ENCODE data around the gene TOM1L1.
A peak's percentile ranks its signal among the peaks of the same experiment; 100 is the strongest.

The TOM1L1 gene

DNA sequence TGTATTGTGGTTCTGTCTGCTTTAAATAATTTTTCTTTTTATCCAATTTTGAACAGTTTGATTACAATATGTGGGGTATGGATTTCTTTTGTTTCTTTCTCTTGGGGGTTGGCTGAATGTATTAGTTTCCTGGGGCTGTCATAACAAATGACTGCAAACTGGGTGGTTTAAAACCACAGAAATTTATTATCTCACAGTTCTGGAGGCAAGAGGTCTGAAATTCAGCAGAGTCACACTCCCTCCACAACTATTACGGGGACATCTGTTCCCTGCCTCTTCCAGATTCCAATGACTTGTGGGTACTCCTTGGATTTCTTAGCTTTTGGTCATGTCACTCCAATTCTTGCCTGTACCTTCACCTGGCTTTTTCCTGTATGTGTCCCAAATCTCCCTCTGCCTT is 44.1 kb downstream of the TOM1L1 start:
- DNase-seq (ENCODE audit: low read depth), result peak; percentile 71
- no peak overlapping the region for H3K4me3 ChIP-seq (ENCODE audit: low read length)
- TF ChIP-seq CTCF (conservative IDR thresholded peaks at IDR 0.05; ENCODE audit: low read length), result no peak

DNA sequence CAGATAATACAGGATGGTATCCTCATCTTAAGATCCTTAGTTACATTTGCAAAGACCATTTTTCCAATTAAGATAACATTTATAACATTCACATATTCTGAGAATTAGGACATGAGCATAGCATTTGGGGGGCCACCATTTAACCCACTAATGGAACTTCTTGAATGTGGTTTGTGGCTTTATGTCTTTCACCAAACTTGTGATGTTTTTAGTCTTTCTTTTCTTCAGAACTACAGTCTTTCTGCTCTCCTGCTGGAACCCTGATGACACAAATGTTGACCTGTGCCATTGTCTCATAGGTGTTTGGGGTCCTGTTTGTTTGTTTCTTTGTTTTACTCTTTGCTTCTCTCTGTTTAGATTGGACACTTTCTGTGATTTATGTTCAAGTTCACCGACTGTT is 44.6 kb downstream of the TOM1L1 start:
- DNase-seq (ENCODE audit: low read depth), result no peak
- no peak for TF ChIP-seq CTCF (conservative IDR thresholded peaks at IDR 0.05; ENCODE audit: low read length)
- no peak overlapping the region for H3K4me3 ChIP-seq (ENCODE audit: low read length)

GRCh38 chr17:54945671-54946070 is 45.0 kb downstream of the TOM1L1 start:
- TF ChIP-seq CTCF (conservative IDR thresholded peaks at IDR 0.05; ENCODE audit: low read length), result no peak
- no peak overlapping the region for H3K4me3 ChIP-seq (ENCODE audit: low read length)
- DNase-seq (ENCODE audit: low read depth), result peak; percentile 54

GRCh38 chr17:54947396-54947795 is 46.7 kb downstream of the TOM1L1 start:
- TF ChIP-seq CTCF (conservative IDR thresholded peaks at IDR 0.05; ENCODE audit: low read length), result no peak
- DNase-seq (ENCODE audit: low read depth), result no peak
- H3K4me3 ChIP-seq (ENCODE audit: low read length), result no peak overlapping the region

- peak; percentile 76 for DNase-seq (ENCODE audit: low read depth)
- no peak for TF ChIP-seq CTCF (conservative IDR thresholded peaks at IDR 0.05; ENCODE audit: low read length)
- no peak overlapping the region for H3K4me3 ChIP-seq (ENCODE audit: low read length)
Observed at GRCh38 chr17:54948380-54948779, 47.7 kb downstream of the TOM1L1 start.

GRCh38 chr17:54950116-54950515 is 49.5 kb downstream of the TOM1L1 start:
- no peak for DNase-seq (ENCODE audit: low read depth)
- H3K4me3 ChIP-seq (ENCODE audit: low read length), result no peak overlapping the region
- TF ChIP-seq CTCF (conservative IDR thresholded peaks at IDR 0.05; ENCODE audit: low read length), result no peak

GRCh38 chr17:54951286-54951685 is 50.6 kb downstream of the TOM1L1 start:
- no peak for TF ChIP-seq CTCF (conservative IDR thresholded peaks at IDR 0.05; ENCODE audit: low read length)
- DNase-seq (ENCODE audit: low read depth), result no peak
- H3K4me3 ChIP-seq (ENCODE audit: low read length), result no peak overlapping the region

Data from AG10803 (cell line).